Myocyte (in vitro differentiated cells): Measurements from ENCODE around the gene E4F1. TPM values are rescaled to one million over a fixed set of nuclear protein-coding genes. Genes with fewer than 3 reads are reported as not detected.

Experiments
- DNase-seq: peaks from one replicate; pipeline ENCODE4 v3.0.0-alpha.2; 2012; ENCODE audit warnings: low read depth
- polyA plus RNA-seq: library from polyadenylated mRNA; unstranded; fragments of >200 nt; gene quantifications from one replicate; pipeline ENCODE4 v1.2.1, GENCODE V29; 2012; ENCODE audit warnings: missing spikeins
- total RNA-seq: library from RNA; depleted of rRNA; stranded (reverse); fragments of >200 nt; gene quantifications from 2 replicates; pipeline ENCODE4 v1.2.3, GENCODE V29; 2014

Gene E4F1
- 33.6 and 35.3 TPM in 2 replicates for total RNA-seq
- polyA plus RNA-seq, result 17.0 TPM

DNA sequence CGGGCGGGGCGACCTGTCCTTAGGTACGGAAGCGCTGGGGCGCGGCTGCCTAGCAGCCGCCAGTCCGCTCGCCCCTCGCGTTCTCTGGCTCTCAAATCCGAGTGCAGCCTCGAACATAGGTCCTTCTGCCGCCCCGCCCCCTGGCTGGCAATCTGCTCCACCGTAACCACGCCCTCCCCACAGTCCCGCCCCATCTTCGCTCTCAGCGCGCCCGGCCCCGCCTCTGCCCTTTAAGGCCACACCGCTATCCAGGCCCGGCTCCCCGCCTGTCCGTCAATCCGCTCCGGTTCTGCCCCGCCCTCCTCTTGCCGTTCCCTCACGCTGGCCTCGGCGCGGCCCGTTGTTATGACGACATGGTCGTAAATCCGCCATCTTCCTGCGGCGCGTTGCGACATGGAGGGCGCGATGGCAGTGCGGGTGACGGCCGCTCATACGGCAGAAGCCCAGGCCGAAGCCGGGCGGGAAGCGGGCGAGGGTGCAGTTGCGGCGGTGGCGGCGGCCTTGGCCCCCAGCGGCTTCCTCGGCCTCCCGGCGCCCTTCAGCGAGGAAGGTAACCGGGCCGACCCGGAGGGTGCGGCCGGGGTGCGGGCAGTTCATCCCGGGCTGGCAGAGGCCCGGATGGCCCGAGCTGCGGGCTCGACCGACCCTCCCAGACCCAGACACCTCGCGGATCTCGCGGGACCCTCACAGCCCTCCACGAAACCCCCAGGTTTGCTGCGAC, at the start of gene E4F1:
Gene E4F1 (plus strand): TSS at position 371 of the 721 bp plus-strand sequence. CDS start 23 bp downstream, at position 394.
- peak; percentile 100 for DNase-seq

- DNase-seq, result no peak
These were observed 49.5 kb upstream of the E4F1 start for GRCh38 chr16:2173916-2174315.

DNA sequence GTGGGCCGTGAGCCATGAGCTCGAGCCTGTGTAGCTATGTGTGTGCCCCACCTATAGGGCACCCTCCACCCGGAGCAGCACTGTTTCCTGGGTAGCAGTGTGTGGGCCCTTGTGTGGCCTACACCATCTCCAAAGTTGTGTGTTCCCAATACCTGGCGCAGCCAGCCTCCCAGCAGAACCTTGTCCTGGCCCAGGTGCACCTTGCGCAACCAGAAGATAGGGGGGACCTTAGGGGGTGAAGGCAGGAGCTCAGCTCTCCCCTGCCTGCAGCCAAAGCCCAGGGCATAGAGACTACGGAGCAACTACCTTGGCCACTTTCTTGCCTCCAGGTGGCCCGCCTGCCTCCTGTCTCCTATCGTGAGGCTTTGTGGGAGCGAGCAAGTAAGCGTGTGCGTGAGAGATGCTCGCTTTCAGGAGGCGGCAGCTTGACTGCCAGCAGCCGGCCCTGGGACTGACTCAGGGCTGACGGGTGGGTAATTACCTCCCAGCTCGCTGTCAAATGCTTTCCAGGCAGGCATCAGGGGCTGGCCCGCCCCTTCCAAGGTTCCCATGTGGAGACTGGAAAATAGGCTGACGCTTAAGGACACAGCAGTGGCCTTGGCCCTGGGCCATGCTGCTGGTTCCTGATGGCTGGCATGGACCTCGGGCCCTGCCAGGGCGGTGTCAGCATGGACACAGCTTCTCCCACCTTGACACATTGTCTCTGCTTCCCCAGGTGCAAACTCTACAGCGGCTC, 48.8 kb upstream of the E4F1 start:
- DNase-seq, result no peak

- no peak for DNase-seq
These were observed 47.9 kb upstream of the E4F1 start for GRCh38 chr16:2175454-2175853.

DNA sequence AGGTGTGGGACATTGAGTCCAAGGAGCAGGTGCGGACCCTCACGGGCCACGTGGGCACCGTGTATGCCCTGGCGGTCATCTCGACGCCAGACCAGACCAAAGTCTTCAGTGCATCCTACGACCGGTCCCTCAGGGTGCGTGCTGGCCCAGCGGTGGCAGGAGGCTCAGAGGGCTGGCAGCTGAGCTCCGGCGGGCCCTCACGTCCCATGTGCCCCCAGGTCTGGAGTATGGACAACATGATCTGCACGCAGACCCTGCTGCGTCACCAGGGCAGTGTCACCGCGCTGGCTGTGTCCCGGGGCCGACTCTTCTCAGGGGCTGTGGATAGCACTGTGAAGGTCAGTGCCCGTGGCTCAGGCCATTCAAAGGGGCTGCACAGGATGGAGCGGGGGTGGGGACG, 47.3 kb upstream of the E4F1 start:
- no peak for DNase-seq

GRCh38 chr16:2177101-2177500, 46.3 kb upstream of the E4F1 start:
- DNase-seq, result no peak

GRCh38 chr16:2177561-2177960, 45.8 kb upstream of the E4F1 start:
- no peak for DNase-seq

- DNase-seq, result no peak
These were observed 44.9 kb upstream of the E4F1 start for GRCh38 chr16:2178321-2179106.

- DNase-seq, result no peak
These were observed 44.3 kb upstream of the E4F1 start for GRCh38 chr16:2179107-2179501.

DNA sequence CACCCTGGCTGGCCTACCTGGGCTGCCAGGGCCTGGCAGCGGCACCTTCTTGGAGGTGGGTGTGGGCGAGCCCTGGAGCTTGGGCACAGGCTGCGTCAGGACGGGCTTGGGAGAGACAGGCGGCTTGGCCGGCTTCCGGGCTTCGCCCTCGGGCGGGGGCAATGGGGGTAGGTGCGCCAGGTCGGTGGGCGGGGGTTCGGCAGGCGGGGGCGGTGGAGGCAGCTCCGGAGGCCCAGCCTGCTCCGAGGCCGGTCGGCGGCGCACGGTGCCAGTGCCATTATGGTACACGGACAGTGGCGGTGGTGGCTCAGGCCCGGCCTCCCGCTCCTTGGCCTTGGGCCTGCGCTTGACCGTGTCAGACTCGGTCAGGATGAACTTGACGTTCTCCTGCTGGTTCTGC, 43.8 kb upstream of the E4F1 start:
- DNase-seq, result no peak

GRCh38 chr16:2180461-2180860, 42.9 kb upstream of the E4F1 start:
- DNase-seq, result no peak

DNA sequence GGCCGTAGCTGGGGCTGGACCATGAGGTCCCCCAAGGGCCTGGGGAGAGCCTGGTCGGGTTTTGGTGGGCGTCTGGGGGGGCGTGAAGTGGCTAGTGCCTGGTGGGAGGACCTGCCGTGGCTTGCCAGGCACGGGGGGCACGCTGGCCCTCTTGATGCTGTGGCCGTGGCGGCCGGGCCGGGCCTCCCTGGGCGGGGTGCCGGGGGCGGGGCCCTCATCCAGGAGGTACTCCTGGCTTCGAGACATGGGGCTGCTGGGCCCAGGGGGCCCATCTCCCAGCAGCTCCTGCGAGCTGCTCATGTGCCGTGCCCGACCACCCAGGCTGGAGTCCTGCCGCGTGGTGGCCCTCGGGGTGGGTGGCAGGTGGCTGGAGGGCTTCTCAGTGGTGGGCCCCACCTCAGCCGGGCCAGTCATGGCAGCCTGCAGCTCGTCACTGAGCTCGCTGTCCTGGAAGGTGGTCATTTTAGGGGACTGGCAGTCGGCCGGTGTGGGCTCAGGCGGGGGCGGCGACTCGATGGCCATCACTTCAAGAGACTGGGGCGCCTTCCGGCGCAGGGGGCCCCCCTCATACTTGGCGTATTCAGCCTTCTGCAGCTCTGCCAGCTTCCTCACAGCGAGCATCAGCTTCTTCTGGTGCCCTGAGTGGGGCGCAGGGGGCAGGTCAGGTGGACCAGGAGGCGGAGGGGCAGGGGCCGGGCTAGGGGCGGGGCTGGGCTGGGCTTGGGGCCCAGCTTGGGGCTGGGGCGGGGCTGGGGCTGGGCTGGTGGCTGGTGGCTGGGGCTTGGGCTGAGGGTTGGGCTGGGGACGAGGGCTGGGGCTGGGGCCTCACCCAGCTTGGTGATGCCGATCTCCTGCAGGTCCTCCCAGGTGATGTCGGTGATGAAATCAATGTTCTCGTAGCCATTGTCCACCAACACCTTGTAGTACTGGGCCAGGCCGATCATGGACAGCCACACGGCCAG, 42.1 kb upstream of the E4F1 start:
- no peak for DNase-seq

DNA sequence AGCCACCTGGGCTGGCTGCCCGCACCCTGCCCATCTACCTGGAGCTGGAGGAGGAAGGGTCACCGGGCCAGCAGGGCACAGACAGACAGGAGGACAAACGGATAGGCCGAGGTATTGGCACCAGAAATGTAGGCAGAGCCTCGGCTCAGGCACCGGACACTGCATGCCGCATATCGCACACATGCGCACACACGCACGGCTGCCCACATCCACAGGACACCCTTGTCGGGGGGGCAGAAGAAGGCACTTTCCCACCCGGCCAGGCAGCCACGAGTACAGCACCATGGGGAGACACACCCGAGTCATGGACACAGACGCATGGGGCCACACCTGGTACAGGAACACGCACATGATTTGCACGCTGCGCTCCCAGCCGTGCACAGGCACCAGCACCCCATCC, 41.4 kb upstream of the E4F1 start:
- DNase-seq, result no peak

DNA sequence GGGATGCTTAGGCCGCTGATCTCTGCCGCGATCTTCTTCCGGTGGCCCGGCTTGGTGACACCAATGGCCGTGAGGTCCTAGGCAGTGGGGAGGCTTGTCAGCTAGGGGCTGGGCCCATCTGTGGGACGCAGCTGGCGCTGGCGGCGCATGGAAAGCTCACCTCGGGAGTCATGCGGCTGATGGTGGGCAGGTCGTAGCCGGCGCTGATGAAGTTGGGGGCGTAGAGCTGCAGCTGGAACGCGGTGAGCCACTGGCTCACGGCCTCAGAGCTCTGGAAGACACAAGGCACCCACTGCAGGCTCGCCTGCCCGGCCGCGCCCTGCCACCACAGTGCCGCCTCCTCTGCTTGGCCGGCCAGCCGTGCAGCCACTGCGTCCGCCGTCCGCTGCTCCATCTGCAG, 39.7 kb upstream of the E4F1 start:
- DNase-seq, result no peak

DNA sequence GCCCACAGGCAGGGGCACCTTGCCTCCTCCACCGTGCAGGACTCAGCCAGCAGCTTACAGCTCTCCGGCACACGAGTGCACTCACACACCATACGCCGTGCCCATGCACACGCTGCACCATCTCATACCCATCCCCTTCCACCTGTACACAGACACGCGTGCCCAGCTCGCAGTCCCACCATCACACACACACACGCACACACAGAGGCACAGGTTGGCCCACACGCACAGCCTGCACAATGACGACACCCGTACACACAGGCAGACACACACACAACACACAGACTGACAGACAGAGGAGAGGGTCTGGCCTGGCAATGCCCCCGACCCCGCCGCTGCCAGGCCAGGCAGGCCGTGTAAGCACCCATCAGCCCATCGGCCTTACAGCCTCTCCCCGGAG, 39.0 kb upstream of the E4F1 start:
- no peak for DNase-seq

GRCh38 chr16:2184962-2185361, 38.4 kb upstream of the E4F1 start:
- DNase-seq, result no peak

DNA sequence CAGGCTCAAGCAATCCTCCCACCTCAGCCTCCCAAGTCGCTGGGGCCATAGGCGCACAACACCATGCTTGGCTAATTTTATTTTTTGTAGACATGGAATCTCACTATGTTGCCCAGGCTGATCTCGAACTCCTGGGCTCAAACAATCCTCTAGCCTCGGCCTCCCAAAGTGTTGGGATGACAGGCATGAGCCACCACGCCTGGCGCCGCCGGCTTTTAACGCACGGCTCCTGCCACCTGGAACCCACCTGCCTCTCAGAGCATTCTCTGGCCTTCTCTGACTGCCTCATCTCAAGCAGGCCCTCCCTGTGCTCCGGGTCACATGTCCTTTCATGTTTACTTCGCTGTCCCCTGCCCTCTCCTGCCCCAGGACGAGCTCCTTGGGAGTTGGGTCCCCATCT, 37.3 kb upstream of the E4F1 start:
- DNase-seq, result no peak

GRCh38 chr16:2186505-2186904, 36.9 kb upstream of the E4F1 start:
- no peak for DNase-seq

DNA sequence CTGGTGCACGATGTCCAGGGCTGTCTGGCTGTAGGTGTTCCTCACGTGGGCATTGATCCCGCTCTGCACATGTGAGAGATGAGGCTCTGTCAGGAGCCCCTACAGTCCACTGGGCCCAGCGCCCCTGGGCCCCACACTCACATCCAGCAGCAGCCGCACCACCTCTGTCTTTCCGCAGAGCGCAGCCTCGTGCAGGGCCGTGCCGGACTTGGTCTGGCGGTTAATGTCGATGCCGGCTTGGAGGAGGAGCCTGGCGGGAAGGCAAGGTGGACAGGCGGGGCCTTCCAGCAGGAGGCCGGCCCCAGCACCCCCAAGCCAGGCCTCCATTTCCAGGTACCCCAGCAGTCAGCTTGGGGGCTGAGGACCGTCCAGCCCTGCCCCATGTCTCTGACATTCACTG, 36.2 kb upstream of the E4F1 start:
- no peak for DNase-seq

GRCh38 chr16:2188395-2188794, 35.0 kb upstream of the E4F1 start:
- DNase-seq, result no peak
